ENCODE data around the gene MAF. TPM values are rescaled to one million over a fixed set of nuclear protein-coding genes. Genes with fewer than 3 reads are reported as not detected.

MAF gene
- total and polyA plus RNA-seq, 11 donors: 2.8 to 59.0 (median 11.3) TPM

DNA sequence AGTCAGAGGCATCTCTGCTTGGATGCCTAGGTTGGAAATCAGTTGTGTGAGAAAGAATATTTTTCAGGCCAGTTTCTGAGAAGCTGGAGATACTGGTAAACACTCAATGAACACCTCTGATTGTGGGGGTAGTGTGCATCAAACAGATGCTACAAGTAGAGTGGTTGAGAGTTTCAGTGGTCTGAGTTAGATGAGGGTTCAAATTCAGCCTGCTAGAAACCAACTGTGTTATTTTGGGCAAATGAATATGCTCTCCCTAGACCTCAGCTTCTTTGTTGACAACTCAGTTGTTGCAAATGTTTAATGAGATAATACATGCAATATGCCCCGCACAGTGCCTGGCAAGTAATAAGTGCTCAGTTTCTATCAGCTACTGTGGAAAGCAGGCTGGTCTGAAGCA is 25.2 kb upstream of the MAF start:
- WGBS, 4 donors: 95 to 100% (median 98%) methylated on average over 1 of the region's 1 CpG
- Histone ChIP-seq H3K27me3 (peaks cover 0 to 12% (median 0%) of the 10 kb centered on the region in 9 donors), H3K4me1 (no peaks in the 10 kb centered on the region), H3K27ac (no peak overlapping the region), H3K4me3 (no peak overlapping the region), H3K9me3 (peaks cover 0 to 4% (median 0%) of the 10 kb centered on the region in 12 donors), H3K36me3 (no peaks in the 10 kb centered on the region)
- TF ChIP-seq, protein P1, sequence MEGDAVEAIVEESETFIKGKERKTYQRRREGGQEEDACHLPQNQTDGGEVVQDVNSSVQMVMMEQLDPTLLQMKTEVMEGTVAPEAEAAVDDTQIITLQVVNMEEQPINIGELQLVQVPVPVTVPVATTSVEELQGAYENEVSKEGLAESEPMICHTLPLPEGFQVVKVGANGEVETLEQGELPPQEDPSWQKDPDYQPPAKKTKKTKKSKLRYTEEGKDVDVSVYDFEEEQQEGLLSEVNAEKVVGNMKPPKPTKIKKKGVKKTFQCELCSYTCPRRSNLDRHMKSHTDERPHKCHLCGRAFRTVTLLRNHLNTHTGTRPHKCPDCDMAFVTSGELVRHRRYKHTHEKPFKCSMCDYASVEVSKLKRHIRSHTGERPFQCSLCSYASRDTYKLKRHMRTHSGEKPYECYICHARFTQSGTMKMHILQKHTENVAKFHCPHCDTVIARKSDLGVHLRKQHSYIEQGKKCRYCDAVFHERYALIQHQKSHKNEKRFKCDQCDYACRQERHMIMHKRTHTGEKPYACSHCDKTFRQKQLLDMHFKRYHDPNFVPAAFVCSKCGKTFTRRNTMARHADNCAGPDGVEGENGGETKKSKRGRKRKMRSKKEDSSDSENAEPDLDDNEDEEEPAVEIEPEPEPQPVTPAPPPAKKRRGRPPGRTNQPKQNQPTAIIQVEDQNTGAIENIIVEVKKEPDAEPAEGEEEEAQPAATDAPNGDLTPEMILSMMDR (IDR thresholded peaks at IDR 0.05): no peak
- no peak for TF ChIP-seq POLR2A (IDR thresholded peaks at IDR 0.05)
- no peak for ATAC-seq
- DNase-seq: no peak
- intact Hi-C loops (cut with DNase I): no loop called here

DNA sequence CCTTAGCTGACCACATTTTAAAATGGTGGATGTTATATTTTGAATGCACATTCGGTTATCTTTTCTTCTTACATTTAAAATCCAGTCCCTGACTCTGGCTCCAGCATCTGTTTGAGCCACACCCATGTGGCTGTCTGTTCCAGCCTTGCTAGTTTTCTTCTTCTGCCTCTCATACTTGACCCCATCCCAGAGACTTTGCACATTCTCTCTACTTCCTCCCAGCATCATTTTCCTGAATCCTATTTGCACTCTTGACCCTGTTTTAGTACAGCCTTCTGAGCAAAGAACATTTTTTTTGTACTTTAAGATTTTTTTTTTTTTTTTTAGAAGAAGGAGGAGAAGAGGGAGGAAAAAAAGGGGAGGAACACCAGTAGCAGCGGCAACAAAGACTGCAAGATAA is 23.3 kb upstream of the MAF start:
- H3K27ac ChIP-seq: no peak overlapping the region
- TF ChIP-seq, protein P1 (IDR thresholded peaks at IDR 0.05): no peak
- TF ChIP-seq POLR2A (IDR thresholded peaks at IDR 0.05): no peak
- 65 to 79% (median 72%) methylated on average over 2 of the region's 2 CpGs for WGBS, 4 donors
- H3K4me1 ChIP-seq: no peaks in the 10 kb centered on the region
- H3K4me3 ChIP-seq: no peak overlapping the region
- H3K9me3 ChIP-seq: peaks cover 0 to 2% (median 0%) of the 10 kb centered on the region in 12 donors
- no peak for DNase-seq
- H3K27me3 ChIP-seq: peaks cover 0 to 12% (median 0%) of the 10 kb centered on the region in 9 donors
- no peaks in the 10 kb centered on the region for H3K36me3 ChIP-seq
- no peak for ATAC-seq
- intact Hi-C loops (cut with DNase I): no loop called here

GRCh38 chr16:79623062-79623461 is 22.5 kb upstream of the MAF start:
- DNase-seq (no peak), ATAC-seq (no peak)
- TF ChIP-seq POLR2A (IDR thresholded peaks at IDR 0.05): no peak
- TF ChIP-seq, protein P1 (IDR thresholded peaks at IDR 0.05): no peak
- Histone ChIP-seq H3K27ac (no peak overlapping the region), H3K36me3 (no peaks in the 10 kb centered on the region), H3K9me3 (peaks cover 0 to 2% (median 0%) of the 10 kb centered on the region in 12 donors), H3K27me3 (peaks cover 0 to 12% (median 0%) of the 10 kb centered on the region in 9 donors), H3K4me3 (no peak overlapping the region), H3K4me1 (no peaks in the 10 kb centered on the region)
- 71 to 79% (median 77%) methylated on average over 9 of the region's 9 CpGs for WGBS, 4 donors
- intact Hi-C loops (cut with DNase I): no loop called here

DNA sequence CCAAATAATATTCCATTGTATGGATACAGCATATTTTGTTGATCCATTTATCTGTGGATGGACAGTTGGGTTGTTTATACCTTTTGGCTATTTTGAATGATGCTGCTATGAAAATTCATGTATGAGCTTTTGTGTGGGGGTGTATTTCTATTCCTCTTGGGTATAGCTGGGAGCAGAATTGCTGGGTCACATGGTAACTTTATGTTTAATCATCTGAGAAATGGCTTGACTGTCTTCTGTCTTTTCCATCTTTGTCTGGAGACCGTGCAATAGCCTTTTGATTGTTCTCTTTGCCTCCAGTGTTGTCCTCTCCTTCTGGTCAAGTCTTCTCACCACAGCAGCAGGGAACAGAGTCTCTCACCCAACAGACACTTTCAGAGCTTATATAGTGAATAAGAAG is 20.5 kb upstream of the MAF start:
- H3K36me3 ChIP-seq: no peaks in the 10 kb centered on the region
- ATAC-seq (no peak), DNase-seq (no peak)
- no peak overlapping the region for H3K4me3 ChIP-seq
- peaks cover 0 to 9% (median 0%) of the 10 kb centered on the region in 9 donors for H3K27me3 ChIP-seq
- 72 to 88% (median 77%) methylated on average over 1 of the region's 1 CpG for WGBS, 4 donors
- no peaks in the 10 kb centered on the region for H3K4me1 ChIP-seq
- no peak overlapping the region for H3K27ac ChIP-seq
- peaks cover 0 to 2% (median 0%) of the 10 kb centered on the region in 12 donors for H3K9me3 ChIP-seq
- intact Hi-C loops (cut with DNase I): no loop called here
- TF ChIP-seq, protein P1 (IDR thresholded peaks at IDR 0.05): no peak
- TF ChIP-seq POLR2A (IDR thresholded peaks at IDR 0.05): no peak
